Measurements from ENCODE around the gene RAB31.

DNA sequence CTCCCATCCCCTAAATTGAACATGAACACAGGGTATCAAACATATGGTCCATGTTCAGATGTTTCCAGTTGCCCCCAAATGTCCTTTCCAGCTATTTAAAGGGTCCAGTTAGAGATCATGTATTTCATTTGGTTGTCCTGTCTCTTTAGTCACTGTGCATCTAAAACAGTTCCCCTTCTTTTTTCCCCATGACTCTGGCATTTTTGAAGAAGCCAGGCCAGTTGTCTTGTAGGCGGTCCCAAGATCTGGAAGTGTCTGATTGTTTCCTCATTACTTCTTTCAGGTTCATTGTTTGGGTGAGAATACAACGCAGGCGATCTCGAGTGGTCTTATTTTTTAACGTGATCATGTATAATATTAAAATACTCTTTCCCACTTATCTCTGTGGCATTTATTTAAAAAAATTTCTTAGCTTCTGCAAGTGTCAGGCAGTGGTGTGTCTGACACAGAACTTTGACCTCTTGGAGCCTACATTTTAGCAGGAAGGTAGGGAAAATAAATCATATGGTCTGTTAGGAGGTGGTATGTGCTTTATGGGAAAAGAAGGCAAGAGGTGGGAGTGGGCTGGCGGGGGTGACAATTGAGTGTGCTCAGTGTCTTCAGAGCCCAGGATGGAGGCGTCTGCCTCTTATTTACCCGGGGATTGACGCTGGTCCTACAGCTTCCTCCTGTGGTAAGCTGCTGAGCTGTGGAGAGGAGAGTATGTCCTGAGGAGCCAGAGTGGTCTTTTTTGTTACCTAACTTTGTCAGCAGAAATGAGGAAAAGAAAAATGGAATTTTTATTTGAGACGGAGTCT is 8.1 kb downstream of the RAB31 start:
- TF ChIP-seq, protein P1, sequence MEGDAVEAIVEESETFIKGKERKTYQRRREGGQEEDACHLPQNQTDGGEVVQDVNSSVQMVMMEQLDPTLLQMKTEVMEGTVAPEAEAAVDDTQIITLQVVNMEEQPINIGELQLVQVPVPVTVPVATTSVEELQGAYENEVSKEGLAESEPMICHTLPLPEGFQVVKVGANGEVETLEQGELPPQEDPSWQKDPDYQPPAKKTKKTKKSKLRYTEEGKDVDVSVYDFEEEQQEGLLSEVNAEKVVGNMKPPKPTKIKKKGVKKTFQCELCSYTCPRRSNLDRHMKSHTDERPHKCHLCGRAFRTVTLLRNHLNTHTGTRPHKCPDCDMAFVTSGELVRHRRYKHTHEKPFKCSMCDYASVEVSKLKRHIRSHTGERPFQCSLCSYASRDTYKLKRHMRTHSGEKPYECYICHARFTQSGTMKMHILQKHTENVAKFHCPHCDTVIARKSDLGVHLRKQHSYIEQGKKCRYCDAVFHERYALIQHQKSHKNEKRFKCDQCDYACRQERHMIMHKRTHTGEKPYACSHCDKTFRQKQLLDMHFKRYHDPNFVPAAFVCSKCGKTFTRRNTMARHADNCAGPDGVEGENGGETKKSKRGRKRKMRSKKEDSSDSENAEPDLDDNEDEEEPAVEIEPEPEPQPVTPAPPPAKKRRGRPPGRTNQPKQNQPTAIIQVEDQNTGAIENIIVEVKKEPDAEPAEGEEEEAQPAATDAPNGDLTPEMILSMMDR (IDR thresholded peaks at IDR 0.05): no peak
- no peak for TF ChIP-seq POLR2A (IDR thresholded peaks at IDR 0.05)

Data from uterus (tissue), 2 donors.